Keratinocyte (primary cell): Measurements from ENCODE around the gene CCDC144A. TPM values are rescaled to one million over a fixed set of nuclear protein-coding genes. Genes with fewer than 3 reads are reported as not detected.
"Not testable (repeated sequence)": the region's sequence is repeated elsewhere in the genome, so short reads cannot be mapped to it uniquely, and the experiment has no call there.

Source experiments
- DNase-seq: peaks from one replicate; pipeline ENCODE4 v3.0.0-alpha.2; 2011; ENCODE audit warnings: low read depth, missing footprints, low spot score
- FAIRE-seq: peaks from 2 replicates; lab custom pipeline; 2011; peaks lifted over from hg19 to GRCh38; lab: Jason Lieb, UNC
- H2AFZ ChIP-seq: 2 replicates; pipeline ENCODE4 v1.6.0; 2012; ENCODE audit warnings: low read length, control low read depth, inconsistent platforms; ENCODE audit not compliant: control insufficient read depth
- H3K27ac ChIP-seq: 2 replicates; pipeline ENCODE4 v1.5.1; 2011; ENCODE audit warnings: low read length; ENCODE audit not compliant: control insufficient read depth, insufficient read depth
- H3K27me3 ChIP-seq: 3 replicates; pipeline ENCODE4 v1.6.0; 2011; ENCODE audit warnings: low read length; ENCODE audit not compliant: control insufficient read depth, insufficient read depth; ENCODE audit errors: extremely low read depth
- H3K36me3 ChIP-seq, 2 experiments: 2 replicates in 1 of 2; 3 replicates in 1 of 2; pipeline ENCODE4 v1.5.1; 2011; ENCODE audit warnings: low read length in 2 of 2, mild to moderate bottlenecking in 1 of 2; ENCODE audit not compliant: control insufficient read depth in 2 of 2, insufficient read depth in 2 of 2; ENCODE audit errors: extremely low read depth in 1 of 2
- H3K4me1 ChIP-seq: 3 replicates; pipeline ENCODE4 v1.5.1; 2011; ENCODE audit warnings: low read length; ENCODE audit not compliant: control insufficient read depth, insufficient read depth; ENCODE audit errors: extremely low read depth
- H3K4me2 ChIP-seq: 3 replicates; pipeline ENCODE4 v1.6.0; 2011; ENCODE audit warnings: low read depth, low read length; ENCODE audit not compliant: control insufficient read depth, insufficient read depth; ENCODE audit errors: extremely low read depth
- H3K4me3 ChIP-seq, 3 experiments: fragments of 200-600 bp in 1 of 3; sonication (generic) in 1 of 3; 2 replicates in 2 of 3; 3 replicates in 1 of 3; pipeline ENCODE4 v1.5.1; 2011 to 2016; ENCODE audit warnings: low read length in 3 of 3, mild to moderate bottlenecking in 3 of 3, control low read depth in 2 of 3, inconsistent platforms in 1 of 3, low read depth in 1 of 3, mixed read lengths in 1 of 3, mixed run types in 1 of 3, moderate library complexity in 1 of 3; ENCODE audit not compliant: control insufficient read depth in 2 of 3, insufficient read depth in 2 of 3; ENCODE audit errors: extremely low read depth in 1 of 3
- H3K79me2 ChIP-seq: 2 replicates; pipeline ENCODE4 v1.6.0; 2012; ENCODE audit warnings: low read length; ENCODE audit not compliant: control insufficient read depth, insufficient read depth
- H3K9ac ChIP-seq: 3 replicates; pipeline ENCODE4 v1.6.0; 2011; ENCODE audit warnings: low read length; ENCODE audit not compliant: control insufficient read depth, insufficient read depth; ENCODE audit errors: extremely low read depth
- H3K9me1 ChIP-seq: 3 replicates; pipeline ENCODE4 v1.6.0; 2011; ENCODE audit warnings: low read length; ENCODE audit not compliant: control insufficient read depth, insufficient read depth; ENCODE audit errors: extremely low read depth
- H3K9me3 ChIP-seq: 2 replicates; pipeline ENCODE4 v1.5.1; 2012; ENCODE audit warnings: low read depth, low read length; ENCODE audit not compliant: control insufficient read depth
- H4K20me1 ChIP-seq: 3 replicates; pipeline ENCODE4 v1.6.0; 2011; ENCODE audit warnings: low read length; ENCODE audit not compliant: control insufficient read depth, insufficient read depth; ENCODE audit errors: extremely low read depth
- dilution Hi-C: fragments of 300-500 bp; cut with MboI; formaldehyde crosslinking; loops from one replicate; pipeline ENCODE4 v1.7.0; 2020; ENCODE audit warnings: low sequenced_read_pairs; ENCODE audit not compliant: extremely low pct_ligation_motif_present
- polyA minus RNA-seq, 3 experiments: library from RNA; depleted of rRNA, polyadenylated mRNA; stranded (reverse); fragments of >200 nt; gene quantifications; 1 replicate in 1 of 3; 2 replicates in 1 of 3; 3 replicates in 1 of 3; pipeline ENCODE4 v1.2.3, GENCODE V29; 2011
- polyA plus RNA-seq, 5 experiments: library from polyadenylated mRNA; depleted of rRNA in 3 of 5; stranded (reverse) in 3 of 5; stranded (forward) in 1 of 5; unstranded in 1 of 5; fragments of >200 nt; gene quantifications; 1 replicate in 1 of 5; 2 replicates in 3 of 5; 3 replicates in 1 of 5; pipeline versions ENCODE4 v1.2.1 to v1.2.3, GENCODE V29; 2011 to 2012; ENCODE audit warnings: missing spikeins in 2 of 5, low read depth in 1 of 5, low replicate concordance in 1 of 5
- TF ChIP-seq, protein P1 (sequence below), 3 experiments: IDR thresholded peaks in 1 of 3; conservative IDR thresholded peaks in 1 of 3; optimal IDR thresholded peaks in 1 of 3; 2 replicates in 2 of 3; 3 replicates in 1 of 3; pipeline versions ENCODE3 to v1.5.1; 2011; ENCODE audit warnings: low read length in 3 of 3, mild to moderate bottlenecking in 3 of 3, moderate library complexity in 2 of 3, control low read depth in 1 of 3, inconsistent platforms in 1 of 3; ENCODE audit not compliant: insufficient read depth in 2 of 3; ENCODE audit errors: extremely low read depth in 1 of 3

CCDC144A gene, protein sequence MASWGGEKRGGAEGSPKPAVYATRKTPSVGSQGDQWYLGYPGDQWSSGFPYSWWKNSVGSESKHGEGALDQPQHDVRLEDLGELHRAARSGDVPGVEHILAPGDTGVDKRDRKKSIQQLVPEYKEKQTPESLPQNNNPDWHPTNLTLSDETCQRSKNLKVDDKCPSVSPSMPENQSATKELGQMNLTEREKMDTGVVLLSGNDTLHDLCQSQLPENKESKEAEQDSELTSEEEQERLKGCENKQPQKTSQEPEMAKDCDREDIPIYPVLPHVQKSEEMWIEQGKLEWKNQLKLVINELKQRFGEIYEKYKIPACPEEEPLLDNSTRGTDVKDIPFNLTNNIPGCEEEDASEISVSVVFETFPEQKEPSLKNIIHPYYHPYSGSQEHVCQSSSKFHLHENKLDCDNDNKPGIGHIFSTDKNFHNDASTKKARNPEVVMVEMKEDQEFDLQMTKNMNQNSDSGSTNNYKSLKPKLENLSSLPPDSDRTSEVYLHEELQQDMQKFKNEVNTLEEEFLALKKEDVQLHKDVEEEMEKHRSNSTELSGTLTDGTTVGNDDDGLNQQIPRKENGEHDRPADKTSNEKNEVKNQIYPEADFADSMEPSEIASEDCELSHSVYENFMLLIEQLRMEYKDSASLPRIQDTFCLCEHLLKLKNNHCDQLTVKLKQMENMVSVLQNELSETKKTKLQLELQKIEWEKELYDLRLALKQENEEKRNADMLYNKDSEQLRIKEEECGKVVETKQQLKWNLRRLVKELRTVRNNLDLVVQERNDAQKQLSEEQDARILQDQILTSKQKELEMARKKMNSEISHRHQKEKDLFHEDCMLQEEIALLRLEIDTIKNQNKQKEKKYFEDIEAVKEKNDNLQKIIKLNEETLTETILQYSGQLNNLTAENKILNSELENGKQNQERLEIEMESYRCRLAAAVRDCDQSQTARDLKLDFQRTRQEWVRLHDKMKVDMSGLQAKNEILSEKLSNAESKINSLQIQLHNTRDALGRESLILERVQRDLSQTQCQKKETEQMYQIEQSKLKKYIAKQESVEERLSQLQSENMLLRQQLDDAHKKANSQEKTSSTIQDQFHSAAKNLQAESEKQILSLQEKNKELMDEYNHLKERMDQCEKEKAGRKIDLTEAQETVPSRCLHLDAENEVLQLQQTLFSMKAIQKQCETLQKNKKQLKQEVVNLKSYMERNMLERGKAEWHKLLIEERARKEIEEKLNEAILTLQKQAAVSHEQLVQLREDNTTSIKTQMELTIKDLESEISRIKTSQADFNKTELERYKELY (N-terminal part only)
- polyA plus RNA-seq (0.26 to 0.53 TPM (median 0.30 TPM) in 3 replicates), polyA minus RNA-seq (1.6 to 2.4 TPM (median 2.2 TPM) in 3 replicates)
- 0.77 TPM for polyA plus RNA-seq (2011; ENCODE audit: low read depth)
- 0.01 TPM in 1 of 2 replicates, not detected in the other for polyA plus RNA-seq (2011; cell fraction: cytosol; rRNA removed)
- polyA plus RNA-seq (2011; cell fraction: nucleus; rRNA removed) = 0.69 and 1.3 TPM in 2 replicates
- 0.03 and 0.18 TPM in 2 replicates for polyA plus RNA-seq (2012; ENCODE audit: low replicate concordance)
- polyA minus RNA-seq (2011; cell fraction: cytosol; rRNA and poly(A)+ RNA removed) = not detected
- polyA minus RNA-seq (2011; cell fraction: nucleus; rRNA and poly(A)+ RNA removed) = 1.3 and 4.2 TPM in 2 replicates

DNA sequence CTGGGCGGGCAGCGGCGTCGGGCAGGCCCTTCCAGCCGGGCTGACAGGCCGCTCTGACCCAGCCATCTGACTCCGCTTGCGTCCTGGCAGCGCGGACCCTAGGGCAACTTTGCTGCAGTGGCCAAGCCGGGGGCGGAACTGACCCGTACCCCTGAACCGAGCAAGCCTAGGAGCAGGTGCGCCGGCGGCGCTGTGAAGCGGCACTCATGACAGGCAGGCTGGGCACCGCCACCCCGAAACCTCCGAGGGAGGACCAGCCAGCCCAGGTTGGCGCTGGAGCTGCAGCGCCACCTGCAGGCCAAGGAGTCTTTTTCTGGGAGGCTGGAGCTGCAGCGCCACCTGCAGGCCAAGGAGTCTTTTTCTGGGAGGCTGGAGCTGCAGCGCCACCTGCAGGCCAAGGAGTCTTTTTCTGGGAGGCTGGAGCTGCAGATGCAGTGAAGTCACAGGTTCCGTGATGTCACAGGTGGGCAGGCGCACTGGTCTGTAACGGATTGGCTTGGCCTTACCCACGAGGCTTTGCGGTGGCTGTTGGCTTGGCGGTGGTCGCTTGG, at the start of gene CCDC144A:
Gene CCDC144A (plus strand): TSS at position 511 of the 551 bp plus-strand sequence. CDS start 160 bp downstream, outside the sequence.
- dilution Hi-C loops, H3K4me3 ChIP-seq, H3K79me2 ChIP-seq: not testable (repeated sequence)

More for the DNA sequence above, at the start of gene CCDC144A:
- not testable (repeated sequence) for H3K9me3 ChIP-seq, H3K27me3 ChIP-seq, H3K9me1 ChIP-seq, H3K4me1 ChIP-seq, H3K27ac ChIP-seq, H3K9ac ChIP-seq, H3K36me3 ChIP-seq, DNase-seq, FAIRE-seq, H4K20me1 ChIP-seq, H2AFZ ChIP-seq, H3K4me2 ChIP-seq
- TF ChIP-seq, protein P1, sequence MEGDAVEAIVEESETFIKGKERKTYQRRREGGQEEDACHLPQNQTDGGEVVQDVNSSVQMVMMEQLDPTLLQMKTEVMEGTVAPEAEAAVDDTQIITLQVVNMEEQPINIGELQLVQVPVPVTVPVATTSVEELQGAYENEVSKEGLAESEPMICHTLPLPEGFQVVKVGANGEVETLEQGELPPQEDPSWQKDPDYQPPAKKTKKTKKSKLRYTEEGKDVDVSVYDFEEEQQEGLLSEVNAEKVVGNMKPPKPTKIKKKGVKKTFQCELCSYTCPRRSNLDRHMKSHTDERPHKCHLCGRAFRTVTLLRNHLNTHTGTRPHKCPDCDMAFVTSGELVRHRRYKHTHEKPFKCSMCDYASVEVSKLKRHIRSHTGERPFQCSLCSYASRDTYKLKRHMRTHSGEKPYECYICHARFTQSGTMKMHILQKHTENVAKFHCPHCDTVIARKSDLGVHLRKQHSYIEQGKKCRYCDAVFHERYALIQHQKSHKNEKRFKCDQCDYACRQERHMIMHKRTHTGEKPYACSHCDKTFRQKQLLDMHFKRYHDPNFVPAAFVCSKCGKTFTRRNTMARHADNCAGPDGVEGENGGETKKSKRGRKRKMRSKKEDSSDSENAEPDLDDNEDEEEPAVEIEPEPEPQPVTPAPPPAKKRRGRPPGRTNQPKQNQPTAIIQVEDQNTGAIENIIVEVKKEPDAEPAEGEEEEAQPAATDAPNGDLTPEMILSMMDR (optimal IDR thresholded peaks at IDR 0.05 in 1 of 3, IDR thresholded peaks at IDR 0.05 in 1 of 3, conservative IDR thresholded peaks at IDR 0.05 in 1 of 3; ENCODE audit: extremely low read depth in 1 of 3, insufficient read depth in 2 of 3, low read length in 3 of 3) = peak in 2 of 3 experiments; percentile 28 to 57
